Kidney (tissue), 14 donors: ENCODE measurements around the gene SGIP1. TPM values are rescaled to one million over a fixed set of nuclear protein-coding genes. Genes with fewer than 3 reads are reported as not detected.

Source experiments
- DNase-seq, 5 donors: peaks; one replicate each; pipeline ENCODE4 v3.0.0-alpha.2; 2013 to 2020
- FAIRE-seq: peaks from 2 replicates; lab custom pipeline; 2012; peaks lifted over from hg19 to GRCh38; lab: Jason Lieb, UNC
- H3K27ac ChIP-seq, 2 donors: one replicate each; pipeline ENCODE4 v1.7.0; 2013; ENCODE audit warnings: low read depth in 2 of 2, low read length in 2 of 2, inconsistent platforms in 1 of 2
- H3K27me3 ChIP-seq: one replicate; pipeline ENCODE4 v1.7.1; 2013; ENCODE audit warnings: low read length, inconsistent platforms; ENCODE audit not compliant: control insufficient read depth, insufficient read depth
- H3K36me3 ChIP-seq, 3 donors: one replicate each; pipeline versions ENCODE4 v1.7.0 to v1.7.1; 2013; ENCODE audit warnings: low read length in 3 of 3, control low read depth in 1 of 3, inconsistent platforms in 1 of 3; ENCODE audit not compliant: insufficient read depth in 3 of 3, control insufficient read depth in 2 of 3
- H3K4me1 ChIP-seq, 3 donors: one replicate each; pipeline versions ENCODE4 v1.7.0 to v1.7.1; 2013; ENCODE audit warnings: low read length in 3 of 3, inconsistent platforms in 1 of 3, low read depth in 1 of 3; ENCODE audit not compliant: control insufficient read depth in 2 of 3, insufficient read depth in 2 of 3
- H3K4me3 ChIP-seq, 3 donors: one replicate each; pipeline versions ENCODE4 v1.7.0 to v1.8.1; 2013; ENCODE audit warnings: low read length in 3 of 3, control low read depth in 1 of 3, inconsistent platforms in 1 of 3
- H3K9ac ChIP-seq, 3 donors: one replicate each; pipeline versions ENCODE4 v1.7.0 to v1.7.1; 2013; ENCODE audit warnings: low read length in 3 of 3, control low read depth in 1 of 3, inconsistent platforms in 1 of 3
- H3K9me3 ChIP-seq, 3 donors: one replicate each; pipeline versions ENCODE4 v1.7.0 to v1.7.1; 2013; ENCODE audit warnings: low read length in 3 of 3, control low read depth in 1 of 3, inconsistent platforms in 1 of 3; ENCODE audit not compliant: control insufficient read depth in 2 of 3, insufficient read depth in 1 of 3
- intact Hi-C: fragments of 100-400 bp; cut with DNase I; formaldehyde crosslinking; loops from one replicate; pipeline ENCODE4 v1.11.1; 2022
- polyA plus RNA-seq: library from polyadenylated mRNA; stranded (reverse); fragments of 350-450 nt; fragmentation: Illumina TruSeq; extraction: RNeasy Lipid Tissue Mini Kit (QIAGEN cat#74804); gene quantifications from one replicate; pipeline ENCODE4 v1.2.3, GENCODE V29; 2014; ENCODE audit warnings: low read depth, low replicate concordance; ENCODE audit not compliant: insufficient read depth
- total RNA-seq: library from RNA; stranded (reverse); fragmentation: NEBNext Ultra II Directional; extraction: Animal tissue kit (Norgen Biotek cat#: 25700); gene quantifications from one replicate; pipeline ENCODE4 v1.2.1, GENCODE V29; 2021
- TF ChIP-seq, protein P1 (sequence below): IDR thresholded peaks from 3 replicates; pipeline ENCODE4 v1.5.1; 2012; ENCODE audit warnings: mild to moderate bottlenecking, moderate library complexity, borderline replicate concordance; ENCODE audit not compliant: insufficient read depth; ENCODE audit errors: extremely low read depth
- donor health status: control.
- donor health status: control.
- donor health status: control.
- donor health status: control.
- donor health status: control.
- donor health status: DM: yes; HTN: yes; CAD: no.
- donor health status: Normal renal cell carcinoma (clear cell type).

The SGIP1 gene
- total and polyA plus RNA-seq, 2 donors from 2014 or later, result 8.3 to 11.2 TPM

DNA sequence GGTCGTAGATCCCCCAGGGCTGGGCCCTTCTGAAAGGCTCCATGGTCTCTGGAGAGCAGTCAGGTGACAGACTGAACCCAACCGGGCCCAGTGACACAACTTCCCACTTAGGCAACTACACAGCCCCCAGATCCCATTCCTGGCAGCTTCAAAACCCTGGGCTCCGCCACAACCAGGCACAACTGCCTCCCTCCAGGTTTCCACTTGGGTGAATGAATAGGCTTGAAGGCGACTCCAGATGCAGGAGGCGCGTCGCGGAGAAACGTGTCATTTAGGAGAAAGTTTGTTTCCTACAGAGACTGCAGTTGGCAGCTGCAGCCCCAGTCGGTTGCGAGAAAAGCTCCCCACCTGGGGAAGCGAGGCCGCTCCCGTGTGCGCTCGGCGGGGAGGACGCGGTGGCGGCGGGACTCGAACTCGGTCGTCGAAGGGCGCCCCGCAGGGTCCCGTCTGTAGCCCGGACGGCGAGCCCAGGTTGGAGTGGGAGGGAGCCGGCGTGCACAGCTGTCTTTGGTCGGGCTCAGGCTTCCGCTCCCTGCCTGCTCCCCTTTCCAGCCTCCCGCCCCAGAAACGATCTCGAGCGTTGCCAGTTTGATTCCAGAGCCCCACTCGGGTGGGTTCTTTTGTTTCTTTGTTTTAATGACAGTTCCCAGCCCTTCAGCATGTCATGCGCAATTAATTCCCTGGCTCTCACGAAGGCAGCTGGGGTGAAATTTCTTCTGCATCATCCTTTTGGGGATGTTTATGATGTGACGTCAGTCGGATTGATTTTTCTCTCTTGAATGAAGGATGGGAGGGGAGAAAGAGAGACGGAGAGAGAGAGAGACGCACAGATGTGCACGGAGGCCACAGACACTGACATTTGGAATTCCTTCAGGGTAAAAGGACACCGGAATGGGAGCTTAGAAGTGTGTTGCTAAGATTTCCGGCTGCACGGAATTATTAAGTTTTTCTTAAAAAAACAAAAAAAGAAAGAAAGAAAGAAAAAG, 862 bp upstream of the SGIP1 start:
- peak overlapping the region; percentile 69 to 90 for H3K27ac ChIP-seq
- intact Hi-C loops, result no loop called here
- H3K27me3 ChIP-seq, result no peaks in the 10 kb centered on the region
- peak; percentile 70 to 87 (median 77) for DNase-seq
- no peak for FAIRE-seq
- TF ChIP-seq, protein P1, sequence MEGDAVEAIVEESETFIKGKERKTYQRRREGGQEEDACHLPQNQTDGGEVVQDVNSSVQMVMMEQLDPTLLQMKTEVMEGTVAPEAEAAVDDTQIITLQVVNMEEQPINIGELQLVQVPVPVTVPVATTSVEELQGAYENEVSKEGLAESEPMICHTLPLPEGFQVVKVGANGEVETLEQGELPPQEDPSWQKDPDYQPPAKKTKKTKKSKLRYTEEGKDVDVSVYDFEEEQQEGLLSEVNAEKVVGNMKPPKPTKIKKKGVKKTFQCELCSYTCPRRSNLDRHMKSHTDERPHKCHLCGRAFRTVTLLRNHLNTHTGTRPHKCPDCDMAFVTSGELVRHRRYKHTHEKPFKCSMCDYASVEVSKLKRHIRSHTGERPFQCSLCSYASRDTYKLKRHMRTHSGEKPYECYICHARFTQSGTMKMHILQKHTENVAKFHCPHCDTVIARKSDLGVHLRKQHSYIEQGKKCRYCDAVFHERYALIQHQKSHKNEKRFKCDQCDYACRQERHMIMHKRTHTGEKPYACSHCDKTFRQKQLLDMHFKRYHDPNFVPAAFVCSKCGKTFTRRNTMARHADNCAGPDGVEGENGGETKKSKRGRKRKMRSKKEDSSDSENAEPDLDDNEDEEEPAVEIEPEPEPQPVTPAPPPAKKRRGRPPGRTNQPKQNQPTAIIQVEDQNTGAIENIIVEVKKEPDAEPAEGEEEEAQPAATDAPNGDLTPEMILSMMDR, result no peak
- no peaks in the 10 kb centered on the region for H3K9me3 ChIP-seq
- peak overlapping the region; percentile 33 to 78 (median 70) for H3K9ac ChIP-seq
- peaks cover 0 to 2% (median 0%) of the 10 kb centered on the region in 3 donors for H3K4me1 ChIP-seq
- H3K36me3 ChIP-seq, result no peaks in the 10 kb centered on the region
- H3K4me3 ChIP-seq, result peak overlapping the region; percentile 48 to 81 (median 70)

DNA sequence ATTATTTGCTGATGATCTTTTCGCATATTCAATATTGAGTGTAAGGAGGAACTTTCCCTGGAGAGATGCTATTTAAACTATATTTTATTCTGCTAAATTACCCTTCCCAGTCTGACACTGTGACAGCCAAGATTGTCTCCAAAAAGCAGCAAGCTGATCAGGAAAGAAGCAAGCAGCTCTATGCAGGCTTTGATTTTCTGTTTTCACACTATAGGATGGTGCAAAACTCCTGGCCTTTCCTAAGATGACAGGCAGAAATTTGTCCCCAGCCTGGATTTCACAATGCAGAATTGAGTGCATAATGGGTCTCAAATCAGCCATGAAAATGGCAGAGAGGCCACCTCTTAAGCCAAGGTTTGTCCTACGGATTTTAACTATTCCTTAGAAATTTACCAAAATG, 1.1 kb downstream of the SGIP1 start:
- intact Hi-C loops, result no loop called here
- no peaks in the 10 kb centered on the region for H3K9me3 ChIP-seq

DNA sequence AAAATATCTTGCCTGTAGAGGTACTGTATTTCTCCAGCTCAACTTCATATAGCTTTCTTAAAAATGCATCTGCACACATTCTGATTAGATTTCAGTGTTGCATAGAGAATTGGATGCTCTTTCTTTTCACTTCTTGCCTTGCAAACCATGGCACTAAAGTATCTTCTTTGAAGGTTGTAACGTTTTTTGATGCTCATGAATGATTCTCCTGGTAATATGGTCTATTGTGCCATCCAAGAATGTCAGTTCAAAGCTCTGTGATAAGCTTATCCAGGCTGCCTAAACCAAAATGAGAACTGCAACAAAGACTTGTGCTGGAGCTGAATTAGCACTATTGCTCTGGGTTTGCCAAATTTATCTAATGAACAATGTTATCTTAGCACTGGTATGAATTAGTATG, 1.9 kb downstream of the SGIP1 start:
- intact Hi-C loops, result no loop called here
- Histone ChIP-seq H3K9me3 (no peaks in the 10 kb centered on the region), H3K4me1 (peaks cover 0 to 2% (median 0%) of the 10 kb centered on the region in 3 donors), H3K9ac (peak overlapping the region in 1 of 3 donors; percentile 78), H3K4me3 (peak overlapping the region in 1 of 3 donors; percentile 48), H3K27me3 (no peaks in the 10 kb centered on the region), H3K27ac (no peak overlapping the region), H3K36me3 (no peaks in the 10 kb centered on the region)
- DNase-seq, result no peak
- FAIRE-seq, result no peak
- TF ChIP-seq, protein P1, result no peak

More for the DNA sequence above, 1.1 kb downstream of the SGIP1 start:
- H3K27me3 ChIP-seq, result no peaks in the 10 kb centered on the region
- TF ChIP-seq, protein P1, result no peak
- DNase-seq, result no peak
- peak overlapping the region in 2 of 3 donors; percentile 41 to 78 for H3K9ac ChIP-seq
- no peak for FAIRE-seq
- H3K36me3 ChIP-seq, result no peaks in the 10 kb centered on the region
- peak overlapping the region in 1 of 2 donors; percentile 90 for H3K27ac ChIP-seq
- peak overlapping the region in 2 of 3 donors; percentile 15 to 48 for H3K4me3 ChIP-seq
- peaks cover 0 to 2% (median 0%) of the 10 kb centered on the region in 3 donors for H3K4me1 ChIP-seq
